Endothelial cell of umbilical vein (primary cell): ENCODE data around the gene MKLN1. TPM values are rescaled to one million over a fixed set of nuclear protein-coding genes. Genes with fewer than 3 reads are reported as not detected.
A peak's percentile ranks its signal among the peaks of the same experiment; 100 is the strongest.

Experiments used
- BruUV-seq: library from RNA; stranded (reverse); fragments of 400-500 nt; replicated peaks from 2 replicates; lab custom pipeline; 2021; lab: Mats Ljungman, UMichigan
- CTCF ChIA-PET: fragments of 300-600, 350-600 bp; sonication (Branson Sonifier 250); formaldehyde crosslinking; loops from one replicate; lab custom pipeline; 2021; ENCODE audit warnings: antibody characterized with exemption, inconsistent platforms; lab: Charles Lee
- POLR2A ChIA-PET: fragments of 300-600, 350-600 bp; sonication (Branson Sonifier 250); formaldehyde crosslinking; loops from one replicate; lab custom pipeline; 2021; ENCODE audit warnings: antibody characterized with exemption, inconsistent platforms; lab: Charles Lee
- DNase-seq: peaks from one replicate; pipeline ENCODE4 v3.0.0-alpha.2; 2011; ENCODE audit warnings: low read depth, low spot score
- FAIRE-seq: peaks from 2 replicates; lab custom pipeline; 2011; peaks lifted over from hg19 to GRCh38; lab: Jason Lieb, UNC
- H2AFZ ChIP-seq: 2 replicates; pipeline ENCODE4 v1.6.0; 2012; ENCODE audit warnings: low read depth, low read length, control low read depth, inconsistent platforms
- H3K27ac ChIP-seq: 2 replicates; pipeline ENCODE4 v1.5.1; 2011; ENCODE audit warnings: low read depth, mild to moderate bottlenecking, control low read depth, low read length, moderate library complexity; ENCODE audit not compliant: insufficient read depth
- H3K27me3 ChIP-seq, 2 experiments: 2 replicates each; pipeline versions ENCODE4 v1.6.0 to v1.6.1; 2011; ENCODE audit warnings: low read length in 2 of 2, mixed read lengths in 1 of 2; ENCODE audit not compliant: control insufficient read depth in 2 of 2, insufficient read depth in 2 of 2
- H3K36me3 ChIP-seq, 2 experiments: 2 replicates in 1 of 2; 3 replicates in 1 of 2; pipeline ENCODE4 v1.5.1; 2011; ENCODE audit warnings: low read length in 2 of 2, mild to moderate bottlenecking in 1 of 2, moderate library complexity in 1 of 2; ENCODE audit not compliant: control insufficient read depth in 2 of 2, insufficient read depth in 2 of 2; ENCODE audit errors: extremely low read depth in 1 of 2
- H3K4me1 ChIP-seq: 3 replicates; pipeline ENCODE4 v1.5.1; 2011; ENCODE audit warnings: mild to moderate bottlenecking, low read length; ENCODE audit not compliant: control insufficient read depth, insufficient read depth; ENCODE audit errors: extremely low read depth
- H3K4me2 ChIP-seq: 2 replicates; pipeline ENCODE4 v1.6.1; 2011; ENCODE audit warnings: low read length, control low read depth, mixed read lengths; ENCODE audit not compliant: insufficient read depth
- H3K4me3 ChIP-seq, 3 experiments: fragments of 200-600 bp in 1 of 3; sonication (generic), shearing (Covaris generic) in 1 of 3; replicated peaks in 1 of 3; 2 replicates each; pipeline ENCODE4 v1.5.1; 2011 to 2016; ENCODE audit warnings: control low read depth in 3 of 3, low read length in 3 of 3, mild to moderate bottlenecking in 2 of 3, inconsistent platforms in 1 of 3, low read depth in 1 of 3, moderate library complexity in 1 of 3; ENCODE audit not compliant: insufficient read depth in 1 of 3
- H3K79me2 ChIP-seq: 2 replicates; pipeline ENCODE4 v1.6.0; 2012; ENCODE audit warnings: low read length, inconsistent platforms; ENCODE audit not compliant: control insufficient read depth, insufficient read depth
- H3K9ac ChIP-seq: replicated peaks from 2 replicates; pipeline ENCODE3; 2011; ENCODE audit warnings: low read length, control low read depth; ENCODE audit not compliant: insufficient read depth; ENCODE audit errors: extremely low read depth
- H3K9me1 ChIP-seq: replicated peaks from 3 replicates; pipeline ENCODE4 v1.6.0; 2011; ENCODE audit warnings: mild to moderate bottlenecking, low read length; ENCODE audit not compliant: control insufficient read depth, insufficient read depth; ENCODE audit errors: extremely low read depth
- H3K9me3 ChIP-seq: replicated peaks from 2 replicates; pipeline ENCODE4 v1.5.1; 2012; ENCODE audit warnings: low read length, inconsistent platforms; ENCODE audit not compliant: control insufficient read depth, insufficient read depth
- H4K20me1 ChIP-seq: replicated peaks from 2 replicates; pipeline ENCODE3; 2011; ENCODE audit warnings: mild to moderate bottlenecking, low read length; ENCODE audit not compliant: control insufficient read depth, insufficient read depth; ENCODE audit errors: extremely low read depth
- EZH2 ChIP-seq: IDR thresholded peaks from 2 replicates; pipeline ENCODE4 v1.6.1; 2012; ENCODE audit warnings: borderline replicate concordance, low read depth, mild to moderate bottlenecking, moderate library complexity, low read length, inconsistent platforms; ENCODE audit not compliant: severe bottlenecking
- FOS ChIP-seq: IDR thresholded peaks from 2 replicates; pipeline ENCODE4 v1.6.1; 2011; ENCODE audit warnings: mild to moderate bottlenecking, low read length, moderate library complexity, borderline replicate concordance; ENCODE audit not compliant: insufficient read depth
- GATA2 ChIP-seq: IDR thresholded peaks from 2 replicates; pipeline ENCODE4 v1.7.0; 2011; ENCODE audit warnings: low read depth, mild to moderate bottlenecking, moderate library complexity, mixed read lengths, low read length; ENCODE audit not compliant: insufficient read length, insufficient read depth
- JUN ChIP-seq: IDR thresholded peaks from 2 replicates; pipeline ENCODE4 v1.6.1; 2011; ENCODE audit warnings: borderline replicate concordance, low read depth; ENCODE audit not compliant: insufficient read length, insufficient read depth
- MYC ChIP-seq: IDR thresholded peaks from one replicate; pipeline ENCODE4 v1.6.1; 2011; ENCODE audit warnings: mild to moderate bottlenecking, low read depth, low read length
- POLR2A ChIP-seq: IDR thresholded peaks from 2 replicates; pipeline ENCODE4 v1.6.1; 2012; ENCODE audit warnings: low read depth, mild to moderate bottlenecking, control low read depth, low read length
- POLR2AphosphoS5 ChIP-seq: IDR thresholded peaks from 2 replicates; pipeline ENCODE4 v1.6.1; 2012; ENCODE audit warnings: low read depth, mild to moderate bottlenecking, control low read depth, low read length, moderate library complexity; ENCODE audit not compliant: insufficient read depth
- dilution Hi-C: fragments of 300-500 bp; cut with MboI; formaldehyde crosslinking; loops from one replicate; pipeline ENCODE4 v1.15.0; 2019; ENCODE audit warnings: low sequenced_read_pairs; ENCODE audit not compliant: extremely low pct_ligation_motif_present
- intact Hi-C: fragments of 100-400 bp; cut with micrococcal nuclease; formaldehyde crosslinking; loops from one replicate; pipeline ENCODE4 v1.10.0; 2022
- polyA plus RNA-seq, 4 experiments: library from polyadenylated mRNA; depleted of rRNA in 3 of 4; stranded (reverse) in 3 of 4; unstranded in 1 of 4; fragments of >200 nt; gene quantifications; 2 replicates each; pipeline versions ENCODE4 v1.2.1 to v1.2.3, GENCODE V29; 2011 to 2012; ENCODE audit warnings: missing spikeins in 1 of 4
- total RNA-seq: library from RNA; stranded (reverse); gene quantifications from 2 replicates; pipeline ENCODE4 v1.2.3, GENCODE V29; 2021
- TF ChIP-seq, protein P1 (sequence below): IDR thresholded peaks from 2 replicates; pipeline ENCODE4 v1.6.1; 2011; ENCODE audit not compliant: insufficient read depth, insufficient read length
- TF ChIP-seq, protein P2 (sequence below), 2 donors: IDR thresholded peaks; 1 replicate in 1 of 2; 2 replicates in 1 of 2; pipeline ENCODE4 v1.5.1; 2011; ENCODE audit warnings: low read length in 2 of 2, mild to moderate bottlenecking in 2 of 2, moderate library complexity in 2 of 2, control low read depth in 1 of 2, inconsistent platforms in 1 of 2, low read depth in 1 of 2; ENCODE audit not compliant: insufficient read depth in 1 of 2; ENCODE audit errors: extremely low read depth in 1 of 2

Gene MKLN1
- total and polyA plus RNA-seq, 2 donors (not counting 3 experiments of a cell fraction or from before 2014, with no cell fraction given) = 12.2 to 32.1 TPM

DNA sequence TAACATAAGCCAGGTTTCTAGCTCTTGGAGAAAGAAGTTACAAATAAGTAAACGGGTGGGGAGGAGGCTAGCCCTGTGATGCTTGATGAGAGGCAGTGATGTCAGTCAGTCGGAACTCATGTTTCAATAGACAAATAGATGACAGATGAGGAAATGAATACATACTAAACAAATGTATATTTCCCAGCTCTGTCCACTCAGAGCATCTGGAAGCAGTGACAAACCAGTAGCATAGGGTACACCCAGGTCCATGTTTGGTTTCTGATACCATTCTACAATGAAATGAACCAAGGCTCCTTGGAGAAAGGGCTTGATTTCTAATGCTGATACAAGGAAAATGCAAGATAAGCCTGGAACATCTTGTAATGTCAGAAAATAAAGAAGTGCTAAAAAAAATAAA lies 198.1 kb downstream of the MKLN1 start:
- peaks cover 77% of the 10 kb centered on the region for H3K79me2 ChIP-seq
- H2AFZ ChIP-seq = no peak overlapping the region
- TF ChIP-seq EZH2 (no peak), MYC (no peak), JUN (peak; percentile 31), POLR2A (no peak), GATA2 (peak; percentile 69), POLR2AphosphoS5 (no peak), FOS (peak; percentile 39)
- TF ChIP-seq, protein P1, sequence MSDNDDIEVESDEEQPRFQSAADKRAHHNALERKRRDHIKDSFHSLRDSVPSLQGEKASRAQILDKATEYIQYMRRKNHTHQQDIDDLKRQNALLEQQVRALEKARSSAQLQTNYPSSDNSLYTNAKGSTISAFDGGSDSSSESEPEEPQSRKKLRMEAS = no peak
- TF ChIP-seq, protein P2, sequence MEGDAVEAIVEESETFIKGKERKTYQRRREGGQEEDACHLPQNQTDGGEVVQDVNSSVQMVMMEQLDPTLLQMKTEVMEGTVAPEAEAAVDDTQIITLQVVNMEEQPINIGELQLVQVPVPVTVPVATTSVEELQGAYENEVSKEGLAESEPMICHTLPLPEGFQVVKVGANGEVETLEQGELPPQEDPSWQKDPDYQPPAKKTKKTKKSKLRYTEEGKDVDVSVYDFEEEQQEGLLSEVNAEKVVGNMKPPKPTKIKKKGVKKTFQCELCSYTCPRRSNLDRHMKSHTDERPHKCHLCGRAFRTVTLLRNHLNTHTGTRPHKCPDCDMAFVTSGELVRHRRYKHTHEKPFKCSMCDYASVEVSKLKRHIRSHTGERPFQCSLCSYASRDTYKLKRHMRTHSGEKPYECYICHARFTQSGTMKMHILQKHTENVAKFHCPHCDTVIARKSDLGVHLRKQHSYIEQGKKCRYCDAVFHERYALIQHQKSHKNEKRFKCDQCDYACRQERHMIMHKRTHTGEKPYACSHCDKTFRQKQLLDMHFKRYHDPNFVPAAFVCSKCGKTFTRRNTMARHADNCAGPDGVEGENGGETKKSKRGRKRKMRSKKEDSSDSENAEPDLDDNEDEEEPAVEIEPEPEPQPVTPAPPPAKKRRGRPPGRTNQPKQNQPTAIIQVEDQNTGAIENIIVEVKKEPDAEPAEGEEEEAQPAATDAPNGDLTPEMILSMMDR (IDR thresholded peaks at IDR 0.05; ENCODE audit: extremely low read depth in 1 of 2, insufficient read depth in 1 of 2, low read depth in 1 of 2, low read length in 2 of 2) = no peak
- H3K4me1 ChIP-seq = peaks cover 62% of the 10 kb centered on the region
- no peaks in the 10 kb centered on the region for H3K36me3 ChIP-seq
- BruUV-seq = no TSS peak
- FAIRE-seq (peak; percentile 26), DNase-seq (peak; percentile 83)
- dilution Hi-C loops (no loop called here), intact Hi-C loops (loop anchor here (1.0 kb wide), 1 partner anchor 14 kb away; no protein-coding TSS in a partner anchor)
- ChIA-PET POLR2A (interaction anchor here (0.5 kb wide), 1 partner anchor 606 kb away, joined by 8 read pairs; no protein-coding TSS in a partner anchor), CTCF (interaction anchor here (0.6 to 1.2 kb wide), 6 partner anchors 9 to 129 kb away, joined by 3 to 6 read pairs (median 4); no protein-coding TSS in a partner anchor)
- no peaks in the 10 kb centered on the region for H3K27me3 ChIP-seq
- H3K9me1 ChIP-seq = no peaks in the 10 kb centered on the region
- peak overlapping the region in 1 of 3 experiments; percentile 14 for H3K4me3 ChIP-seq
- H3K4me2 ChIP-seq = peak overlapping the region; percentile 90
- no peaks in the 10 kb centered on the region for H4K20me1 ChIP-seq
- peak overlapping the region; percentile 70 for H3K27ac ChIP-seq
- H3K9me3 ChIP-seq = no peaks in the 10 kb centered on the region
- peak overlapping the region; percentile 37 for H3K9ac ChIP-seq
